ENCODE results near the gene ROR2.

ROR2 gene

DNA sequence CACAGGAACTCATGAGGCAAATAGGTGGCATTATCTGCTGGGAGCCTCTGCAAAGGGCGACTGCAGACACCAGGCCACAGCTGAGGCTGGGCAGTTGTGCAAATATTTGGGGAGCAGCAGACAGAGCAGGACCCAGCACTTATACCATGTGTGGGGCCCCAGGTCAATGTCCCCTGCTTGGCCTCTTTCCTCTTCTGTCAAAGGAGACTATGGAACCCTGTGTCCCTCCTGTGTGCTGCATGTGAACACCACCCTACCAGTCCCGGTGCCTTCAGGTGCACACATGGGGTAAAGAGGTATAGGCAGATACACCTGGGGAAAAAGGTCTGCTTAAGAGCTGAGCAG lies 50.8 kb downstream of the ROR2 start:
- DNase-seq, result no peak

DNA sequence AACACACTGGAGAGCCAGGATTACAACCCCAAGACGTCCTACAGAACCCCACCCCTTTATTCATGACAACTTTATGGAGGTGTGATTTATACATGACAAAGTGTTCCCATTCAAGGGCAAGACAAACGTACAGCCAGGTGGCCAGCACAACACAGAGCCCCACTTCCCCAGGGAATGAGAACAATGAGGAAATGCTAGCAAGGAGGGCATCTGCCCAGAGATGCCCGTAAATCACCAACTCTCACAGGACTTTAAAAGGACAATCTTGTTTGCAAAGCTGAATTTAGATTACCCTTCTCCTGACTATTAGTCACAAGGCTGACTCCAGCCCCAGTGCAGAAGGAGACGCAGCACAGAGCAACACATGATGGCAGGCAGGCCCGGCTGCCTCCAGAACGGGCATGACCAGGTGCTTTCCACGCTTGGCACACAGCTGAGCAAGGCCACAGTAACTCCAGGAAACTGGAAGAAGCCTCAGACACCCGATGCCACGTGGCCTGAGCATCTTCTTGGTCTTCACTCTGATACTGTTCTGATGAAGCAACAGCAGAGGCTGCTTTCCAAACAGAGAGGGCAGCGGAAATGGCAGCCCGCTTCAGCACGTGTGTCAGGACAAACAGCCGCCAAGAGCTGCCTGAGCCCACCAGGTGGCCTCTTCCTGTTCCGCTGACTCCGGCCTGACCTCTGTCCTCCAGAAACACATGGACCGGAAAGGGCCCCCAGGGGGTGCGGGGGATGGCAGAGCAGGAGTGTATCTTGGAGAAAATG lies 51.4 kb downstream of the ROR2 start:
- DNase-seq, result no peak

DNA sequence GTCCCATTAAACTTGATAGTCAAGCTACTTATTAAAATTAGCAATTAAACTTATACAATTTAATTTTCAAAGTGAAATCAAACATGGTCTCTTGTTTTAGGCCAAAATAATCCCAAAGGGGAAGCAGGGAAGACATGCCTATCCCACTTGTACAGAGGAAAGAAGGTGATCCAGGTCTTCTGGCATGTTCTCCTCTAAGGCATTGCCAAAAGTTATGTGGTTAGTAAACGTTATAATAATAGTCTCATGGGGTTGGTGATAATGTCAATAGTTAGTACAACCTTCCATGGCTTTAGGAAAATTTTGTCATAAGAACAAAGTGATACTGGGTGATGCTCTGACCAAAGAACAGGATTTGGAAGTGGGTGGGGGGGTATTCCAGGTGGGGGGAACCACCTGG lies 52.8 kb downstream of the ROR2 start:
- no peak for DNase-seq

DNA sequence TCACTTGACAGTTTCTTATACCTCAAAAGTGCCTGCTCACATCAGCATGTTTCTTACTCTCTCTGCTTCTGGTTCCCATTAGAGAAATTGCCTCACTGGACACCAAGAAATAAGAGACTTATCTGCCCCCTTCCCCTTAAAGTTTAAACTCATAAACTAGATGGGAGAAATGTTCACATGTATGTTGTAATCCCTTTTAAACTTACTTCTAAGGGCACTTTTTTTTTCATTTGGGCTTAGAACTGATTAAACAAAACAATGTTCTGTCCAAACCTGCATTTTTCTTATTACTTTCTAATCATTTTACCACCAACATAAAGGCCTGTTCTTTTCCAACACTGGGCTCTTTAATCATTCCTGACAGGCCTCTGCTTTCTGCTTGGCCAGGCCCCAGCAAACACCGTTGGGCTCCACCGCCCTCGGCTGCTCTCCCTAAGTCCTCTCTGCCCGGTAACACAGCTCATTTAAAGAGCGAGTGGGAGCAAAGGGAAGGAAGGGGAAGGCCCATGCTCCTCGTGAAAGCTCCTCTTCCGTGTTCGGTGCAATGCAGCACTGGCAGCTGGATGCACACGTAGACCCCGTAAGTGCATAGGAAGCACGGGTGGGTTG lies 53.4 kb downstream of the ROR2 start:
- DNase-seq, result peak; percentile 70

- no peak for DNase-seq
Observed at GRCh38 chr9:91896097-91896496, 53.9 kb downstream of the ROR2 start.

- no peak for DNase-seq
Observed at GRCh38 chr9:91894536-91894935, 55.5 kb downstream of the ROR2 start.

- no peak for DNase-seq
Observed at GRCh38 chr9:91894023-91894422, 56.0 kb downstream of the ROR2 start.

- DNase-seq, result no peak
Observed at GRCh38 chr9:91891915-91892314, 58.1 kb downstream of the ROR2 start.

DNA sequence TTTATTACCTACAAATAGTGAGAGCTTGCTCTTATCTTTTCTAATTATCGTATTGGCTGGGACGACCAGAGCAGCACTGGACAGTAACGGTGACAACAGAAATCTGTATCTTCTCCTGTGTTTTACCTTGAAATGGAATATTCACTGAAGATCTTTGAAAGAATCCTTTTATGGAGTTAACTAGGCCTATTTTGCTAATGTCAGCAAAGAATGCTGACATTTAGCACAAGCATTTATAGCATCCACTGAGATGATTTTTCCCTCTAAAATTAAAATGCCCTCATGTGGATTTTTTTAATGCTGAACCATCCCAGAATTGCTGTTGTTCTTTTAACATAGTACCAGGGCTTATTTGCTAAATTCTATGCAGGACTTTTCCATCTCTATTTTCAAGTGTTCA lies 59.4 kb downstream of the ROR2 start:
- no peak for DNase-seq

DNA sequence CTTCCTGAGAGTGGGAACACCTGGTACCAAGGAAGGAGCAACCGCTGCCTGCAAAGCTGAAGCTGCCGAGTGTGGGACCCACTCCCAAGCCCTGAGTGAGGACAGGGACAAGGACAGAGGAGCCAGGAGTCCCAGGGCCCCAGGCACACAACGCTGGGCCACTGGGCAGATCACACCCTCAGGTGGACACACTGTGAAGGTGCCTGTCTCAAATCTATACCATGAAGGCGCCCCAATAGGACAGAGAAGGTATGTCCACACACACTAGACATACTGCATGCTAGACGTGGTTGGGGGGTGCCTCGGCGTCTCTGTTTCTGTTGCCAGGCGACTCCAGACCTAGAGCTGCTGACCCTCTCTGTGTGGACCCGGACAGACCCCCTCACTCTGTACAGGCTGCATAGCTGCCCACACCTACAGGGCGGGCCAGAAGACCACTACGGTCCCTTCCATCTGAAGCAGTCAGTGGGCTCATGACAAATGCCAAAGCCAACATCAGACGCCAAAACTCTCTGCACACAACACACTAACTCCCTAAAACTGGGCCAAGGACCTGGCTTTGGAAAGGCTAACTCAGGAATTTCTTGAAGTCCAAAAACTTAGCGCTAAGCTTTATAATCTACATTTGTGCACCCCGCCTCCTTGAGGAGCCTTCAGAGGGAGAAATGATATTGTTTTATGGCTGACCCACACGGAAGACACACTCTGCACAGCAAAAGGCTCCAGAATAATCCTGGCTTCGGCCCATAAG lies 60.7 kb downstream of the ROR2 start:
- DNase-seq, result no peak

- no peak for DNase-seq
Observed at GRCh38 chr9:91886414-91887076, 63.5 kb downstream of the ROR2 start.

DNA sequence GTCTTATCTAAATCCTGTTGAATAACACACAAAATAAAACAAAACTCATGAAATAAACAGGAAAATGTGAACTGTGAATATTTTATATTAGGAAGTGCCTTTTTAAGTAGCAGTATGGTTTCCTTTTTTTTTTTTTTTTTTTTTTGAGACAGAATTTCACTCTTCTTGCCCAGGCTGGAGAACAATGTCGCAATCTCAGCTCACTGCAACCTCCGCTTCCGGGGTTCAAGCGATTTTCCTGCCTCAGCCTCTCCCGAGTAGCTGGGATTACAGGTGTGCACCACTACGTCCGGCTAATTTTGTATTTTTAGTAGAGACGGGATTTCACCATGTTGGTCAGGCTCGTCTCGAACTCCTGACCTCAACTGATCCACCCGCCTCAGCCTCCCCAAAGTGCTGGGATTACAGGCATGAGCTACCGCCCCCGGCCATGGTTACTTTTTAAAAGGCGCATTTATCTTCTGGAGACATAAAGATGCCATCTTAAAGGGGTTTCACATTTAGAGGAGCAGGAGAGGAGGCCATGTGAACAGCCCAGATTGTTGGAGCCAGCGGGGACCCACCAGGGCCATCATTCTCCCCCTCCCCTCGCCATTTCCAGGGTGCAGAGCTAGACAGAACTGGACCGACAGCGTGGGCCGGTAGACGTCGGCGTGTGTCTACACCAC lies 64.1 kb downstream of the ROR2 start:
- no peak for DNase-seq

DNA sequence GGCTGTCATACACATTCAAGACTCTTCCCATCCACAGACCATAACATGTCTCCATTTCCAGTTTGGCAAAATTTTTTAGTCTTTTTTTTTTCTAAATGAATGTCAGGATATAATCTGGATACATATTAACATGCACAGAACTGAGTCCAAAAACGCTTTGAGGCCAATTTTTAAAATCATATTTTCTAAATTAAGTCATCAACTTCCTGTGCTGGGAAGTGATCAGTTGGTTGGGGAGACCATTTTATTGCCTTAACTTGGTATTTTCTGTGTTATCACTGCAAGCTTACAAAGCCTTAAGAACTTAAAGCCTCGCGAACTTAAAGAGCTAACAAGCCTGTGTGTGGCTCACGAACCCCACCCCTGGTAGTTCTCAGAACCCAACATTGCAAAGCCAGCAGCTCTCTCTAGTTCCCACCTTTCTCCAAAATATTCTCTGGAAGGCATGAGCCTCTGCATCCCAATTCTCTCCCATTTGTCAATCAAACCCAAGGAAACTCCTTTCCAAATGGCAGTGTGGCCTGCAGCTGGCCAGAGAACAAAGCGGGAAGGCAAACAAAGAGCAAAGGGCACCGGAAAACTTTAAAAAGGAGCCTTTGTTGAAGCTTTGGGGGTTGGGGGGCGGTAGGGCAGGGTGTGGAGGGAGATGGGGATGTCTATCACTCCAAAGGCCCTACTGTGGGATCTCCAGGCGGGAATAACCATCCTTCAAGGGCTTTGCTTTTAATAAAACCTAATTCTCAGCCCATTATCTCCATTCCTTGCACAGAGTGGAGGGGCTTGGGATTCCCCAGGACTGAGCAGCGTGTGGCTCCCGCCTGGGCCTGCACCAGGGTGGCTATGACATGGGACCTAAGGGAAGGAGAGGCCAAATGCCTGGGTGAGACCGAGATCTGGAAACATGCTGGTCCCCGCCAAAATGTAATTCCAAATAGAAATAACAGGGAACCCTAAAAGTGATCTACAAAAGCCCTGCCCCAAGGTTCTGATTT lies 65.0 kb downstream of the ROR2 start:
- no peak for DNase-seq

GRCh38 chr9:91884153-91884552 lies 65.9 kb downstream of the ROR2 start:
- DNase-seq, result no peak

DNA sequence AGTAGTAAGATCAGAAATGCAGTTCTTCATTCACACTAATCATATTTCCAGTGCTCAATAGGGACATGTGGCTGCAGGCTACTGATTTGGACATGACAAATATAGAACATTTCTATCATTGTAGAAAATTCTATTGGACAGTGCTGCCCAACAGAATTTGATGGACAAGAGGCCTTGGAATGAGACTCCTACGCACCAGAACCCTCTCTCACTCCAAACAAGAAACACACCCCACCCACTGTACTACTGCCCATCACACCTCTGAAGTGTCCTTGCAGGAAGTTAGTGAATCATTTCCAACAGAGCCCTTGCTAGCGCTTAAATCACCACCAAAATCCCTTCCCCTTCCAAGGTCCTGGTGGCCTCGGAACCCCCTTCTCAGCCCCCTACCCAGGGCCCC lies 66.5 kb downstream of the ROR2 start:
- DNase-seq, result no peak

DNA sequence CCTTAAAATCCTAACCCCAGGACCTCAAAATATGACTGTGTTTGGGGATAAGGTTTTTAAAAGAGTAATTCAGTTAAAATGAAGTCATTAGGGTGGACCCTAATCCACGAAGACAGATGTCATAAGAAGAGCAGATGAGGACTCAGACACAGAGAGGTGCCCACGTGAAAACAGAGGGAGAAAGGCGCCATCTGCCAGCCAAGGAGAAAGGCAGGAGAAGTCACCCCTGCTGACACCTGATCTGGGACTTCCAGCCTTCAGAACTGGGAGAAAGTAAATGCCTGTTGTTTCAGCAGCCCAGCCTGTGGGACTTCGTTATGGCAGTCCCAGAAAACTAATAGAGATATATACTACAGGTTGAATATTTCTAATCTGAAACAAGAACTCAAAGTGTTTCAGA lies 67.4 kb downstream of the ROR2 start:
- DNase-seq, result no peak

DNA sequence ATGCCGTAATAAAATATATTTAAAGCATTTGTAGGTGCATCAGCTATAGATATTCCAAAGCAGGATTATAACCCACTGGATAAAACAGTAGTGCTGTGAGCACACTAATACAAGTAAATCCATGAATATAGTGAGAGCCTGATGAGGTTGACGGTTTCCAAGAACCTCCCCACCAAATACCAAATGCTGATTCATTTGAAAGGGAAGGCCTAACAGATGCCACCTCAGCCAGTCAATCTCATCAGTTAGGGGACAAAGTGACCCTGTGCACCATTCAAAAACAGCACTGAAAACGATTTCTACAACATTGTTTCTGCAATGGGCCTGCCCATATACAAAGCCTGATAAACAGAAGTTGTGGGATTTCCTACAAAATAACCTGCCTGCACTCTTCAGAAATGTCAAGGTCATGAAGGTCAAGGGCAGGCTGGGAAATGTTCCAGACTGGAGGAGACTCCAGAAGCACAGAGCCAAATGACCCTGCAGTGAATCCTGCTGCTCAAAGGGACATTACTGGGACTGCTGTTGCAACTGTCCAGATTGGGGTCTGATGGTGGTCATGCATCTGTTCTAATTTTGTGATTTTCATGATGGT lies 69.6 kb downstream of the ROR2 start:
- DNase-seq, result no peak

DNA sequence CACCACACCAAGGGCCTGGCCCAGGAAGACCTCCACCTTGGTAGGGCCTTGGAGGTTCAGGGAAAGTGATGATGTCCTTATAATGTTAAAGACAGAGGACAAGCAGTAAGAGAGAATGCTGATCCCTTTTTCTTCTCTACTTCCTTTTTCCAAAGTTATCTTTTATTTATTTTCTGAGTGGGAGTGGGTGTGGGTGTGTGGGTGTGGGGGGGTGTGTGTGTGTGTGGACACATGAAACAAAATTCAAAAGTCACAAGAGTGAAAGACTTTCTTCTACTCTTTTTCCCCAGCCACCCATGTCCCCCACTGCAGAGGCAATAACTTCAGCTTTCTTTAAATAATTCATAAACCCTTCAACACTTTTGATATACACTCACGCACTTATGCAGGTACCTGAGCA lies 70.8 kb downstream of the ROR2 start:
- no peak for DNase-seq

GRCh38 chr9:91873637-91874051 lies 76.4 kb downstream of the ROR2 start:
- no peak for DNase-seq

DNA sequence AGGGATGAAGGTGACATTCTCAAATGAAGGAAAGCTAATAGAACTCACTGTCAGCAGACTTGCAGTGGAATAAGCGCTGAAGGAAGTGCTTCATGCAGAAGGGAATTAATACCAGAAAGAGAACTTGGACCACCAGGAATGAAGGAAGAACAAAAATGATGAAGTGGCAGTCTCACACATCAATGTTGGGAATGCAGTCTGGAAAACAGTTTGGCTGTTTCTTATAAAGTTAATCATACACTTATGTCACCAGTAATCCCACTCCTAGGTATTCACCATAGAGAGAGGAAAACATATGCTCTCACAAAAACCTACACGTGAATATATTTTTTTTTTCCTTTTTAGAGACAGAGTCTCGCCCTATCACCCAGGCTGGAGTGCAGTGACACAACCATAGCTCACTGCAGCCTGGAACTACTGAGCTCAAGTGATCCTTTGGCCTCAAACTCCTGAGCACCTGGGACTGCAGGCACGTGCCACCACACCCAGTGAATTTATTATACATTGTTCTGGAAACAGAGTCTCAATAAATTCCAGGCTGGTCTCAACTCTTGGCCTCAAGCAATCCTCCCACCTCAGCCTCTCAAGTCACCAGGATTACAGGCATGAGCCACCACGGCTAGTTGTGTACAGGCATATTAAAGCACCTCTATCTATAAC lies 81.2 kb downstream of the ROR2 start:
- DNase-seq, result no peak

DNA sequence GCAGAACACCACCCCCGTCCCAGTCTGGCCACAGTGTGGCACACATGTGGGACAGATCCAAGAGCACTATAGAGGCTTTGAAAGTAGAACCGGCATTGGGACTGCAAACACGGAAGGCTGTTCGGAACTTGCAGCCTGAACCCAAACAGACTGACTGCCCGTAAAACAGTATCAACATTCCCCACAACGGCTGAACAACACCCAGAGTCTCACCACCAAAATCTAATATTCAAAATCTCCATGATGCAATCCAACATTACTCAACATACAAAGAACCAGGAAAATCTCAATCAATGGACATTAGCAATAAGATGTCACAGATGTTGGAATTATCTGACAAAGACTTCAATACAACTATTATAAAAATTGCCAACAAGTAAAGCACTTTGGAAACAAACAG lies 82.3 kb downstream of the ROR2 start:
- DNase-seq, result no peak

All from kidney glomerular epithelial cell (primary cell).